SKM-1 treated with dmso at 0.1 percent for 144 hours (cell line): ENCODE results near the gene RAB6D.
A peak's percentile ranks its signal among the peaks of the same experiment; 100 is the strongest.
"Not testable (repeated sequence)": the region's sequence is repeated elsewhere in the genome, so short reads cannot be mapped to it uniquely, and the experiment has no call there.

Source experiments
- DNase-seq: peaks from one replicate; lab custom pipeline; 2025; ENCODE audit not compliant: unreplicated experiment; lab: John Stamatoyannopoulos, UW

RAB6D gene

GRCh38 chr2:131367352-131367751 is 3.4 kb upstream of the RAB6D start:
- DNase-seq = no peak

GRCh38 chr2:131366643-131367042 is 2.7 kb upstream of the RAB6D start:
- no peak for DNase-seq

DNA sequence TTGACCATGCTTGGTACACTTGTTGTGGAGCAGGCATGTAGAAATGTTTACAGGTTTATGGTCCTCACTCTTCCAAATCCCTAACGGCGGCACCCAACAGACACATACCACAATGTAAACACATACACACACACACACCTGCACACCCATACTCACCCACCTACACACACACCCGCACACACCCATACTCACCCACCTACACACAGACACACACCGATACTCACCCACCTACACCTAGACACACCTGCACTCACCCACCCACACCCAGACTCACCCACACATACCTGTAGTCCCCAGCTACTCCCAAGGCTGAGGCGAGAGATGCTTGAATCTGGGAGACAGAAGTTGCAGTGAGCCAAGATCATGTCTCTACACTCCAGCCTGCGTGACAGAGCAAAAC is 1.5 kb upstream of the RAB6D start:
- no peak for DNase-seq

DNA sequence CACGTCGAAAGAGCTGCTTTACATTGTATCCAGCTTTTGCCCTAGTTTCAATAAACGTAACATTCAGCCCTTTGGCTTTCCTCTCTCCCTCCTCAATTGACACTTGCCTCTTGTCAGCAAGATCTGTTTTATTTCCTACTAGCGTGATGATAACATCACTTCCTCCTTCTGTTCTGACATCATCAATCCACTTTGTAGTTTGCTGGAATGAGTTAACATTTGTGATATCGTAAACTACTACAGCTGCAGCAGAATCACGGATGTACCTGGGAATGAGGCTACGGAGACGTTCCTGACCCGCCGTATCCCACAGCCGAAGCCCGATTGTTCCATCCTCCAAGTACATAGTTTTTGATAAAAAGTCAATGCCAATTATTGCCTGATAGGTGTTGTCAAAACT is 755 bp downstream of the RAB6D start:
- not testable (repeated sequence) for DNase-seq

DNA sequence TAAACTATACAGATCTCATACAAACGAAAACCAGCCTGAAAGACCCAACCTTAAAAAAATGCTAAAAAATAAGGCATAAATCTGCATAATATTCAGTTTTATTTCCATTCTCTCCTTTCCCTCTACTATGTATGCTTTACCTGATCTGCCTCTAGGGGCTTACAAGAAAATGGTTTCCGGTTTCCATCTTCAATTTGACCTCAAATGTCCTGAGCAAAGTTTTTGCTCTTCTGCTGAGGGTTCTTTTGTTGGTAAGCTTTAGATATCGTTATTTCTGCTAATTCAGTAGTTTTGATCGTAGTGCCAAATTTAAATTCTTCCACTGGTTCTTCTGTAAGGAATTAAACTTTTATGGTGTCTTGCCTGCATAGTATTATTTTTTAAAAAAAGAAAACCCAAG is 2.2 kb downstream of the RAB6D start:
- not testable (repeated sequence) for DNase-seq

DNA sequence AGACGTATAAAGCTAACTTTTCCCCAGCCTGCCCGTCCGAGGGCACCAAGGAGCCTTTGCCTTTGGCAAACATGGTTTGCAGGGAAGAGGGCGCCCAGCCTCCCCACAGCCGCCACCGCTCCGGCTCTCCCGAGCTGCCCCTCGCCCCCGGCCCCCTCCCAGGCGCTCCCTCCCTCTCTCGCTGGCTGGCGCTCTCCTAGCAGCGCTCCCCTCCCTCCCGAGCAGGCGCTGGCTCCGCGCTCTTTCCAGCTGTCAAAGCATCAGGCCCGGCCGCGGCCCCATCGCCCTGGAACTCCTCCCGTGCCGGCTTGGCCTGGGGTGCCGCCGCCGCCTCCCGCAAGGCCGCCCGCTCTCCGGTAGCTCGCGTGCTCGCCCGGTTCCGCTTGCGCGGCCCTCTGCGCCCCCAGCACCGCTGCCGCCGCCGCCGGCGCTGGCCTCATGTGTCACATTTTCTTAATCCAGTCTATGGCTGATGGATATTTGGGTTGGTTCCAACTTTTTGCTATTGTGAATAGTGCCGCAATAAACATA is 10.7 kb downstream of the RAB6D start:
- DNase-seq = not testable (repeated sequence)

DNA sequence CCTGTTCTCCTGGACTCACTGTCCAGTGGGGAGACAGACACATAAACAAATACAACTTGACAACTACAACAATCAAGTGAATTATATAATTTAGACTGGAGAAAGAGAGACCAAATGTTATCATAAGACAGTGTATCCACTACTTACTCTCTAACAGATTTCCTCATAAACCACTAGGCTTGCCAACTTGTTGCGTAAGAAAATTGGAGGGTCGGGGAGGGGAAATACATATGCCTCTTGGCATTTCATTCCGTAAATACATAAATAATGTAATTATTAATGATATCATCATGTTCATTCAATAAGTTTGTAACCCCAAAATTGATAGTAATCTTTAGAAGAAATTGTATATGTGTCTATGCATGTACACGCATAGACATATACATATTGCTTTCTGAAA is 14.9 kb downstream of the RAB6D start:
- no peak for DNase-seq

- DNase-seq = not testable (repeated sequence)
Observed at GRCh38 chr2:131347035-131347434, 16.9 kb downstream of the RAB6D start.

DNA sequence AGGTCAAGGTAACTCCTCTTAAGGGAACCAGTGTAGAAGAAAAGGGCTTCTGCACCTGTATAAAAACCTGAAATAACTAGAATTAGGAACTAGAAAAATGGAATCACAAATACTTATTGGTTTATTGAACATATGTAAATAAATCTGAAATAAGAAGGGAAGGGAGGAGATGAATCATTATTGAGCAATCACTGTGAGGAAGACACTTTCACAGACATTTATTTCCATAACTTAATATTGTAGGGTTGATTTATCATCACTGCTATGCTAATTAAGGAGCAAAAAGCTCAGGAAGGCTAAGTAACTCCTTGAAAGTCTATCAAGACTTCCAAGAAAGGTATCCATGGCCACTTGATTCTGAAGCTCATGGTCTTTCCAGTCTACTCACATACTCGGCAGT is 24.7 kb downstream of the RAB6D start:
- DNase-seq = not testable (repeated sequence)

- DNase-seq = peak; percentile 25
Observed at GRCh38 chr2:131335319-131335718, 28.6 kb downstream of the RAB6D start.

GRCh38 chr2:131332709-131333108 is 31.3 kb downstream of the RAB6D start:
- DNase-seq = not testable (repeated sequence)

DNA sequence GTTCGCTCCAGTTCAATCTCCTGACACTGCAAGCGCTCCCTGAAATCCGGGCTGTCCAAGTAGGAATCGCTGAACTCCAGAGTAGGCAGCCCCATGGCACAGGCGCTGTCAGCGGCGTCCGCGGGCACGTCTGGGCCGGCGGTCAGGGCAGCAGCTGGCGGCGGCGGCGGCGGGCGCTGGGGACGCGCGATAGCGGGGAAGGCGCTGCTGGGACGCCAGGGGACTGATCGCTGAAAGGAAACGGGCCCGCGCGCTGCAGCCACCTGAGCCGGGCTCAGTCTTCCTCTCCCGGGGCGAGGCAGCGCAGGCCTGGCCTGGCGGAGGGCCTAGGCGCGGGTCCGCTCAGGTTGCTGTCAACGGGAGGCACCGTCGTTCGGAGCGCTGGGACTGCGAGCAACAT is 33.0 kb downstream of the RAB6D start:
- not testable (repeated sequence) for DNase-seq

GRCh38 chr2:131322209-131322608 is 41.8 kb downstream of the RAB6D start:
- DNase-seq = no peak

GRCh38 chr2:131321344-131321743 is 42.6 kb downstream of the RAB6D start:
- DNase-seq = not testable (repeated sequence)

- not testable (repeated sequence) for DNase-seq
Observed at GRCh38 chr2:131311001-131311400, 53.0 kb downstream of the RAB6D start.
